GM19467 (cell line): ENCODE data around the gene ZNF638.

Source experiments
- ATAC-seq: cut with Tn5 transposase; IDR thresholded peaks from one replicate; pipeline ENCODE4 v1.9.1; 2021; ENCODE audit warnings: mild to moderate bottlenecking, moderate library complexity; ENCODE audit not compliant: unreplicated experiment

Gene ZNF638

GRCh38 chr2:71331331-71331580 lies 326 bp upstream of the ZNF638 start:
- peak; percentile 1 for ATAC-seq

DNA sequence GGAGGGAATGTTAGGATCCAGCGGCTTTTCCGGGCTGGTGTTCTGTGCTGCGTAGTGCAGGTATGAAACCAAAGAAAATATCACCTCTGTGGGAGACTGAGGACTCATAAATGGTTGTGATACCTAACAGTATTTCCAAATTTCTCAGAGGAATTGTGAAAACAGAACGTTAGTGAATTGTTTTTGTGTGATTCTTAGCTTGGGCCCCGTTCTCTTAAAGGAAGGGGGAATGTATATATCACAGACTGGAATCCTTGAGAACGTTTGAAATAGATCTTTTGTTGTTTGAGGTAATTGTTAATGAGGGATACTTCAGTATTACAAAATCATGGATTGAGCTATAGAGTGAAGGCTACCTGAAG lies 834 bp downstream of the ZNF638 start:
- ATAC-seq, result no peak

DNA sequence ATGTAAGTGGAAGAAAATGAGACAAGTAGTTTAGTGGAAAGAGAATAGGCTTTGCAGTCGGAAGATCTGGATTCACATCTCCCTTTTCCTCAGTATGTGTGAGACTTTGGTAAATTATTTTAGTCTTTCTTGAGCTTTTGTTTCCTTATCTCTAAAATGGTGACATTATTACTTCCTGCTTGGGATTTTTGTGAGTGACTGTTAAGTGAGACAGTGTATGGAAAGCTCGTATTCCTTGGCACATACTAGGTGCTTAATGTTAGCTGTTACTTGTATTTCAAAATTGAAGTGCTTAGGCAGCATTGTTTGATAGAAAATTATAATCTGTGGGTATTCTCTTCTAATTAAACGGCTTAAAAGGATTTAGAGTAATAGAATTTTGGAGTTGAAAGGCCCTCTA lies 2.0 kb downstream of the ZNF638 start:
- ATAC-seq, result no peak

GRCh38 chr2:71336384-71336783 lies 4.8 kb downstream of the ZNF638 start:
- ATAC-seq, result no peak

DNA sequence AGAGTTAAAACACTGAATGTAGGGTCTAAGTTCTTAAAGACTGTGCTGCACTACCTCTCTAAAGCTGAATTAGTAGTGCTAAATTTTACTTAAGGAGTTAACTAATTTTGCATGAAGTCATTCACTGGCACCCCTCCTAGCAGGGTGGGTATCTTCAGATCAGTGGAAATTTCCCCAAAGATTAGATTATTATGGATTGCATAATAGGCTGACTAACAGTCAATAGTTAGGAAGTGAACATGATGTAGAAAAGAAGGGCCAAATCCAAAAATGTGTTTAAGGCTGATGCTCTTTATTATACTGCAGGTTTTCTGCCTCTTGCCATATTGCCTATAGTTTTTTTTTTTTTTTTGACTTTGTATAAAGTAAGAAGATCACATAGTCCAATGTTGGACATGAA lies 5.2 kb downstream of the ZNF638 start:
- no peak for ATAC-seq

DNA sequence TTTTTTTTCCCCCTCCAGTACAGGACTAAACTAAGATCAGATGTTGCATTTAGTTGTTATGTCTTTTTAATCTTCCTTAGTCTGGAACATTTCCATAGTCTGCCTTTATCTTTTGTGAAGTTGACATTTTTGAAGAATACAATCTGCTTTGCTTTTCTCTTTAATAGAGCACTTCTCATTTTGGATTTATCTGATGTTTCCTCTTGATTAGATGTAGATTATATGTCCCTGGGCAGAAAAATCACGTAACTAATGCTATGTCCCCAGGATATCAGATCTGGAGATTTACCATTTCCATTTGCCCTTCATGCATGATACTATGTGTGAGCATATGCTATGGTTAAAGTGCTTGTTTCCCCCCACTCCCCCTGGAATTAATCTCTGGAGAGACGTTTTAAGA lies 6.2 kb downstream of the ZNF638 start:
- ATAC-seq, result no peak

DNA sequence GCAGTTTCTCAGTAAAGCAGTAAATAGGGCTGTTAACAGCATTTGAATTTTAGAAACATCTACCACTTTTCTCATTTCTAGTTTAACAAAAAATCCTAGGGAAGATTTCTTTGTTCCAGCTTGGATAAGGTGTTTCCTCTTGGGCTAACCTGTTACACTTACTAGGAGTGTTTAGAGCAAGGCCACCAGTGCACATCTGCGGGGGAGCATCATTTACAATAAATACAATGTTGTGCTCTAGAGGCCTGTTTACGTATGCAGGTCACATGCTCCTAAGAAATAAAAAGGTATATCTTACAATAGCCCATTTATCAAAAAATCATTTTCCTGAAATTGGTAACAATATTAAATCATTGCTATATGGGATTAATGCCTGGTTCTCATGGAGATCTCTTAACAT lies 8.1 kb downstream of the ZNF638 start:
- no peak for ATAC-seq

DNA sequence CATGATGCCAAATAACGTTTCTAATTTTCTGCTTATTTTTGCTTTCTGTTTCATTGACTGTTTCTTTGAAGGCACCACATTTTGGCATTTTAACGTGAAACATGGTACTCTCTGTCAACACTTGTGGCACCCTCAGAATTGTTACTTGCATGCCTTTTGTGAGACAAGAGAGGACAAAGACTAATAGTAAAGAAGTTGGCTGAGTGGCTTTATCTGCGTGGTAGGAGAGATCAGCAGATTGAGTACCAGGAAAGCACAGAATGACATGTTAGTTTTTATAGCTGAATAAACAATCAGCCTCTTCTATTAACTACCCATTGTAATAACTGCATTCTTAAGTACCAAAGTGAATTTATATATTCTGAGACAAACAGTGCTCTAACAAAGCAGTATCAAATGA lies 8.6 kb downstream of the ZNF638 start:
- ATAC-seq, result no peak

DNA sequence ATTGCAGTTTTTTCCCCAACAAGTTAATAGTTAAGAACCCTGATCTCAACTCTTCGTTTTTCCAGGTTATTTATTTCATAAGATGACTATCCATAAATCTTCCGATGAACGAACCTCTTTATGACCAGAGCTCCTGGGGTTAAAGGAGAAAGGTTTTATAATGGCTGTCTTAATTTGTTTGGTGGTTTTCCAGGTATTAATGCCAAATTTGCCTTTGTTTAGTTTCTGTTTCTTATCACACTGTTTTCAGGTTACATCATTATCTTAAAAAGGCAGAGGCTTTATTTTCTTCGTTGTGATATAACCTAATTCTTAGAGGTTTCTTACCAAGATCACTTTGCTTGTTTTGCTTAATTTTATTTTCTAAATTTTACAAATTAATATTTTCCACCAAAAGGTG lies 10.1 kb downstream of the ZNF638 start:
- ATAC-seq, result no peak

DNA sequence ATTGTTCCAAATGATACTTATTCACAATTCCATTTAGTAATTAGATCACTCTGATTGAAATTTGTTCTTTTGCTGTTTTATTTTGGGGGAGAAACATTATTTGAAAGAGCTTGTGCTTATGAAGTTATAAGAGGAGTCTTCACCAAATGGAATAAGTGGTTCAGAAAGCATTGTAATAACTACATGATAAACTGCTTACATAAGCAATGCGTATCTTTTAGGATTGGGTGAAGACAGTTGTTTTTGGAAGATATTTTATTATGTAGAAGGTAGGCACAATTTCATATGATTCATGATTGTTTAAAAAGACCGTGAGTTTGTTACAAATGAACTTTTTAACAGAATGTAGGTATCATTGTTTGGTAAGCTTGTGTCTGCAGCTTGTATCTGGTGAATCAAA lies 14.5 kb downstream of the ZNF638 start:
- no peak for ATAC-seq

- ATAC-seq, result no peak
Observed at GRCh38 chr2:71347517-71347916, 15.9 kb downstream of the ZNF638 start.

- ATAC-seq, result no peak
Observed at GRCh38 chr2:71348302-71348701, 16.7 kb downstream of the ZNF638 start.

- no peak for ATAC-seq
Observed at GRCh38 chr2:71353248-71353647, 21.7 kb downstream of the ZNF638 start.

DNA sequence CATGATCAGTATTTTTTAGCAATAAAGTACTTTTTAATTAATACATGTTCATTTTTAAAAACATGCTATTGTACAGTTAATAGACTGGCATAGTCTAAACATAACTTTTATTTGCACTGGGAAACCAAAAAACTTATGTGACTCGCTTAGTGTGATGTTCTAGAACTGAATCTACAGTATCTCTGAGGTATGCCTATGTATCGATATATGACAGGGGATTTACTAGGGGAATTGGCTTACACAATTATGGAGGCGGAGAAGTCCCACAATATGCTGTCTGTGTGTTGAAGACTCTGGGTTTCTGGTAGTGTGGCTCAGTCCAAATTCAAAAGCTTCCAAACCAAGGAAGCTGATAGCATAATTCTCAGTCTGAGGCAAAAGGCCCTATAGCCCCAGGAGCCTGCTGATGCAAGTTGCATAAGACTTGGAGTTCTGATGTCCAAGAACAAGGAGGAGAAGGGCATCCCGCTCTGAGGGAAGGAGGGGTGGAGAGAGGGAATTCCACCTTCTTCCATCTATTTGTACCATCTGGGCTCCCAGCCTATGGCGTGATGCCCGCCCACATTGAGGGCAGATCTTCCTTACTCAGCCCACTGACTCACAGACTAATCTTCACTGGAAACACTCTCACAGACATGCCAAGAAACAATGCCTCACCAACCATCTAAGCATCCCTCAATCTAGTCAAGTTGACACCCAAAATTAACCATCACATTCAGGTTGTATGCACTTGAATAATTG lies 27.5 kb downstream of the ZNF638 start:
- no peak for ATAC-seq

GRCh38 chr2:71360434-71360975 lies 28.9 kb downstream of the ZNF638 start:
- ATAC-seq, result no peak

DNA sequence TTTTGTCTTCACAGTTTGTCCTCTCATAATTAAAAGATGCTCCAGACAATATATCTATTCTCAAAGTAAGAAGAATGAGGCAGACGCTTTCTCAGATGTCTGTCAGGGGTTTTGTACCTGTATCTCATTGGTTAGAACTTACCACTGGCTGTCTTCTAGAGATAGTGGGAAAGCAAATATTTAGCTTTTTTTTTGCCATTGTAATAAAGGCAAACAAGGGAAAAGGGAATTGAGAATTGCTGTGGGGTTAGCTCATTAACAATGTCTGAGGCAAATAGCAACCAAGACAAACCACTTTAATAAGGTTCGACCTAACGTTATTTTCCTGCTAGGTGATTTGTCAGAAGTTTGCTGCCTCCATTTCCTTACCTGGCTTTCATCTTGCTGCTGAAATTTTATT lies 30.0 kb downstream of the ZNF638 start:
- no peak for ATAC-seq

GRCh38 chr2:71362447-71362846 lies 30.9 kb downstream of the ZNF638 start:
- no peak for ATAC-seq

GRCh38 chr2:71370015-71370414 lies 38.4 kb downstream of the ZNF638 start:
- ATAC-seq, result no peak

GRCh38 chr2:71372042-71372441 lies 40.5 kb downstream of the ZNF638 start:
- ATAC-seq, result no peak

DNA sequence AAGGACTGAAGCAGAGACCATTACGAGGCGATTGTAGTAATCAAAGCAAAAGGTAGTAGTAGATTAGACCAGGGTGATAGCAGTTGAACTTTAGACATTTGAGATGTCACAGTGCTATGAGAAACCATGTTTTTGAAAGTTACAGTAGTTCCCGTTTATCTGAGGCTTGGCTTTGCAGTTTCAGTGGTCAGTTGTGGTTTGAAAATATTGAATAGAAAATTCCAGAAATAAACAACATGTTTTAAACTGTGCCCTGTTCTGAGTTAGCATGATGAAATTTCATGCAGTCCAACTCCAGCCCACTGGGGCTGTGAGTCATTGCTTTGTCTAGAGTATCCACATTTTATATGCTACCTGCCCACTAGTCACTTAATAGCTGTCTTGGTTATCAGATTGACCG lies 47.5 kb downstream of the ZNF638 start:
- no peak for ATAC-seq

DNA sequence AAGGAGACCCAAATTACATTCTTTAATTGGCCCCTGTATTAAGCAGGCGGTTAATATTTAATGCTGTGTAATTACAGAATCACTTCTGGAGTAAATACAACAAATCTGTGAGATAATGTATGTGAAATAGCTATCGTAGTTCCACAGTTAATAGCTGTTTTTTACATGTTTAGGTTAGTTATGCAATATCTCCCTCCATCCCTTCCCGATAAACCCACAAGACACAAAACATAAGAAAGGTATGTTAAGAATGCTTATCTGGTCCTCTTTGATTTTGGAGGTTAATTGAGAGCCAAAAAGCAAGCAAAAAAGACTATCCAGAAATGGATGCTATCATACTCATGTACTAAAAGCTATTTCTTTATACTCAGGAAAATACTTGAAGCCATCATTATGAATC lies 49.1 kb downstream of the ZNF638 start:
- no peak for ATAC-seq

GRCh38 chr2:71385012-71385411 lies 53.4 kb downstream of the ZNF638 start:
- no peak for ATAC-seq

- ATAC-seq, result no peak
Observed at GRCh38 chr2:71388214-71388613, 56.6 kb downstream of the ZNF638 start.
